UCSD-AML1 (cell line): Measurements from ENCODE around the gene UGT1A9.

Experiments used
- DNase-seq: peaks from one replicate; lab custom pipeline; 2025; ENCODE audit not compliant: unreplicated experiment; lab: John Stamatoyannopoulos, UW

The UGT1A9 gene

DNA sequence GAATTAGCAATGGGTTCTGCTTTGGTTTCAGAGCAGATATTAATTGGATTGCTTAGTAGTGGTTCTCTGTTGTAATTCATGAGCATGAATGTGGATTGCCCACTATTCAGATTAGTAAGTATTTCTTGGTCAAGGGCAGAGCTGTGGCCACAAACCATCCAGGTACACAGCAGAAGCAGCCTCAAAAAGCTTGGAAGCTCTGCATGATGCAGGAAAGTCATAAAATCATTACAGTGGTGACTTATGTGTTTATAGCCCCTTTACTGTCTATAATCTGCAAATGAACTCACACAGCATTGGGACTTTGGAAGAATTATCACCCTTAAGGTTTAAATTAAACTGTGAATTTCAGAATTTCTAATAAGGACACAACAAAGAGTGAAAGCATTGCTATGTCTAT lies 86.4 kb downstream of the UGT1A9 start:
- DNase-seq = no peak

DNA sequence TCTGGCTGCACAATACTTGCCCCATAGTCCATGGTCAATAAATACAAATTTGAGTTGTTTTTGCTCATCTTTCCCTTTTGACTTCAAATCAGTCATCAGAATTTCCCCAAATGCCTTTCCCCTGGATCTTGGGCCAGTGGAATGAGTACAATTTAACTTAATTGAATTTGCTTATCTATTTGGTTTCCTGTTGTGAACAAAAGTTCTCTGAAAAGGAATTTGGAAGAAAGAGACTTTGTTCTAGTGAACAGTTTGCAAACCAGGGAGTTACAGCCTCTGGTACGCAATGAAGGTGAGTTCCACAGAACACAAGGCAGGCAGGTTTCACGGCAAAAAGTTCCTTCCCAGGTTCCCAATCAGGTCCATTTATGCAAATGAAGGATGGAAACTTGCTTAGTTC lies 87.2 kb downstream of the UGT1A9 start:
- no peak for DNase-seq

DNA sequence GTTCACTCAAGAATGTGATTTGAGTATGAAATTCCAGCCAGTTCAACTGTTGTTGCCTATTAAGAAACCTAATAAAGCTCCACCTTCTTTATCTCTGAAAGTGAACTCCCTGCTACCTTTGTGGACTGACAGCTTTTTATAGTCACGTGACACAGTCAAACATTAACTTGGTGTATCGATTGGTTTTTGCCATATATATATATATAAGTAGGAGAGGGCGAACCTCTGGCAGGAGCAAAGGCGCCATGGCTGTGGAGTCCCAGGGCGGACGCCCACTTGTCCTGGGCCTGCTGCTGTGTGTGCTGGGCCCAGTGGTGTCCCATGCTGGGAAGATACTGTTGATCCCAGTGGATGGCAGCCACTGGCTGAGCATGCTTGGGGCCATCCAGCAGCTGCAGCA lies 88.3 kb downstream of the UGT1A9 start, which contains the start of gene UGT1A1:
Gene UGT1A1, plus strand, starts transcription at position 228 of the 400 bp plus-strand sequence. Its CDS starts 18 bp downstream, at position 246.
- DNase-seq = no peak

- no peak for DNase-seq
These were observed 89.5 kb downstream of the UGT1A9 start for GRCh38 chr2:233761040-233761769.

- DNase-seq = no peak
These were observed 92.6 kb downstream of the UGT1A9 start for GRCh38 chr2:233764264-233764663.

- DNase-seq = no peak
These were observed 93.1 kb downstream of the UGT1A9 start for GRCh38 chr2:233764761-233765160.

GRCh38 chr2:233766416-233766815 lies 94.7 kb downstream of the UGT1A9 start:
- no peak for DNase-seq

DNA sequence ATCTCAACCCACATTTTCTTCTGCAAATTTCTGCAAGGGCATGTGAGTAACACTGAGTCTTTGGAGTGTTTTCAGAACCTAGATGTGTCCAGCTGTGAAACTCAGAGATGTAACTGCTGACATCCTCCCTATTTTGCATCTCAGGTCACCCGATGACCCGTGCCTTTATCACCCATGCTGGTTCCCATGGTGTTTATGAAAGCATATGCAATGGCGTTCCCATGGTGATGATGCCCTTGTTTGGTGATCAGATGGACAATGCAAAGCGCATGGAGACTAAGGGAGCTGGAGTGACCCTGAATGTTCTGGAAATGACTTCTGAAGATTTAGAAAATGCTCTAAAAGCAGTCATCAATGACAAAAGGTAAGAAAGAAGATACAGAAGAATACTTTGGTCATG lies 96.4 kb downstream of the UGT1A9 start:
- no peak for DNase-seq

GRCh38 chr2:233769260-233769659 lies 97.6 kb downstream of the UGT1A9 start:
- DNase-seq = no peak

GRCh38 chr2:233772153-233772552 lies 100.5 kb downstream of the UGT1A9 start:
- no peak for DNase-seq

DNA sequence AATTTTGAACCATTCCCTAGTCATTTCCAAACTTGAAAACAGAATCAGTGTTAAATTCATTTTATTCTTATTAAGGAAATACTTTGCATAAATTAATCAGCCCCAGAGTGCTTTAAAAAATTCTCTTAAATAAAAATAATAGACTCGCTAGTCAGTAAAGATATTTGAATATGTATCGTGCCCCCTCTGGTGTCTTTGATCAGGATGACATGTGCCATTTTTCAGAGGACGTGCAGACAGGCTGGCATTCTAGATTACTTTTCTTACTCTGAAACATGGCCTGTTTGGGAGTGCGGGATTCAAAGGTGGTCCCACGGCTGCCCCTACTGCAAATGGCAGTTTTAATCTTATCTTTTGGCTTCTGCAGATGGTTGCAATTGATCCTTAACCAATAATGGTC lies 100.9 kb downstream of the UGT1A9 start:
- DNase-seq = no peak

DNA sequence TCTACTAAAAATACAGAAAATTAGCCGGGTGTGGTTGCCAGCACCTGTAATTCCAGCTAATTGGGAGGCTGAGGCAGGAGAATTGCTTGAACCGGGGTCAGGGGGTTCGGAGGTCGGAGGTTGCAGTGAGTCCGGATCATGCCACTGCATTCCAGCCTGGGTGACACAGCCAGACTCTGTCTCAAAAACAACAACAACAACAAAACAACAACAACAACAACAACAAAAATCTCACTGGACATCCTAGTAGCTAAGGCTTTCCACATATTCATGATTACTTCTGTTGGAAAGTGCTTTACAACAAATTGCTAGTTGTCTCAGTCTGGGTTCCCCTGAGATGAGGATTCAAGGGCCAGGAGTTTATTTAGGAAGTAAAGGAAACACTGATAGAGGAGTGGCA lies 102.2 kb downstream of the UGT1A9 start:
- DNase-seq = no peak

DNA sequence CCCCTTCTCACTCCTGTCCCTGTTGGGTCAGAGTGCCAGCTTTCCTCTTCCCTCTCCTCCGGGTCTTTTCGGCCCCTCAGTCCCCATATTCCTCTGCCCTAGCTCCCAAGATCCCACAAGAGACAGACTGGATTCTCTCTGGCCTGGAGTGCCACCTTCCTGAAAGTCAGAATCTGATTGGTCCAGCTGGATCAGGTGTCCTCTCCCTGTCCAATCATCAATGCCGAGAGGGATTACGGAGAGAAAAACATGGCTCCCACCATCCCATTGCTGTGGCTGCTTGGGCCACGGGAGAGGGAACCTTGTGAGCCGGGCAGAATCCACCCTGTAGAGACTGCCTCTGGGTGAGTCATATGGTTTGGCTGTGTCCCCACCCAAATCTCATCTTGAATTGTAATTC lies 103.7 kb downstream of the UGT1A9 start:
- no peak for DNase-seq

DNA sequence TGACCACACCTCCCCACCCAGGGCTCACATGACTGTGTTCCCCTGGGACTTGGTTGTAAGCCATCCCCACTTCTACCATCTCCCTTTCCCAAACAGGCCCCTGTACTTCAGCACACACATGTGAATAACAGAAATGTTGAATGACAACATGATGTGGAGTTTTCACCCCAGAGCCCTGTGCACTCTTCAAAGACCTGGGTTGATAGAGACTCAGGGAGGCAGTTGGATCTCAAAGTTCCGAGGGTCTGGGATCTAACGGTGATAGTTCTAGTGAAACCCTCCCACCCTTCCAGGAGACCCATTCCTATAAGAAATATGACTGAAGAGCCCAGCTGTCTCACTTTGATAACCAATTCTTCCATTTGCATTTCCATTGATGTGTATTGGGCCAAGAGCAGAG lies 106.3 kb downstream of the UGT1A9 start, which contains the start of gene MROH2A:
Gene MROH2A, plus strand, starts transcription at position 301 of the 400 bp plus-strand sequence. CDS start 1,029 bp downstream, outside the sequence.
- DNase-seq = no peak

DNA sequence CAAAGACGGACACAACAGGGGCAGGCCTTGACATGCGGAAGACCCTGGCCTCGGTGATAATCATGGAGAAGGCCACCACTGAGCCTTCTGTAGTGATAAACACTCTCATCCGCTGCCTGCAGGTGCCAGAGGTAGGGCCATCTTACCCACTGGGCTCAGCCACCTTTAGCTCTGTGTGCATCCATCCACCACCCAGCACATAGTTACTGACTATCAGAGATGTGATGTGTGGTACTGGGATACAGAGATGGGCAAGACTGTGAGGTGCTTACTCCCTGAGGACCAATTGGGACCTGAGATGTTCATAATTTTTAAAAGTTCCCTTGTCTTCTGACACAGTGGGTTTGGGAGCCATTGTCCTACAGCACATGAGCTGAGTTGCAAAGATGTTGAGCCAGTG lies 108.0 kb downstream of the UGT1A9 start:
- DNase-seq = no peak

DNA sequence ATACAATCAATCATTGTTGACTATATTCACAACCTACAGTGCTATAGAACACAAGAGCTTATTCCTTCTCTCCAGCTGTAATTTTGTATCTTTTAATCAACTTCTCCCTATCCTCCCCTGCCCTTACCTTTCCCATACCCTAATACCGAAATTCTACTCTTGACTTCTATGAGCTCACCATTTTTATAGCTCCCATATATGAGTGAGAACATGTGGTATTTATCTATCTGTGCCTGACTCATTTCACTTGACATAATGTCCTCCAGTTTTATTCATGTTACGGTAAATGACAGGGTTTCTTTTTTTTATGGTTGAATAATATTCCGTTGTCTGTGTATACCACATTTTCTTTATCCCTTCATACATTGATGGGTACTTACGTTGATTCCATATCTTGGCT lies 109.1 kb downstream of the UGT1A9 start:
- no peak for DNase-seq

GRCh38 chr2:233789554-233789953 lies 117.9 kb downstream of the UGT1A9 start:
- no peak for DNase-seq

DNA sequence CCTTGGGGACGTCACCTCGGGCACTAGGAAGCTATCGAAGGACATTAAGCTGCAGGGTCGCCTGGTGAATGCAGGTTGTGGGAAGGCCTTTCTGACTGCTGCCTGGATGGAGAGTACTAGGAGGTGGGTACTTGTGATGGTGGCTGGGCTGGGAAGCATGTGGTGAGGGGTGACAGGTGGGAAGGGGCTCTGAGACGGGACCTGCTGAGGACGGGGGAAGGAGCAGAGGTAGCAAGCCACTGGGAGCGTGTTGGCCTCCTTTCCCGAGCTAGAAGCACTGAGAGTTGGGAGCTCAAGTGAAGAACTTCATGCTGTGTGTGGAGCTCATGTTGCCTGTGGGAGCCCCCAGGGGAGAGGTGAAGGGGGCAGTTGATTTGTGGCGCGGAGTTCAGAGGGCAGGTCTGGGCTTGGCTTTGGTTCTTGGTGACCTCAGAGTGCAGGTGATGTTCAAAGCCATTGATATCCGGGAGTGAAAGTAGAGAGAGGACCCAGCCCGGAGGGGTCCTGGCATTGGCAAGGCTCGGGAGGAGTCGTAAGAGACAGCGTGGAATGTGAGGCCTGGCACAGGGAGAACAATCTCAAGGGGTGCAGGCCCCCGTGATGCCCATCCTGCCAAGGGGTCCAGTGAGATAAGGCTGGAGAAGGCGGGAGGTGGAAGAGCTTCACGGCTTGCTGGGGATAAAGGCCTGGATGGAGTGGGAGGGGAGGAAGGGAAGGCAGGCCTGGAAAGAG lies 119.6 kb downstream of the UGT1A9 start:
- DNase-seq = no peak

DNA sequence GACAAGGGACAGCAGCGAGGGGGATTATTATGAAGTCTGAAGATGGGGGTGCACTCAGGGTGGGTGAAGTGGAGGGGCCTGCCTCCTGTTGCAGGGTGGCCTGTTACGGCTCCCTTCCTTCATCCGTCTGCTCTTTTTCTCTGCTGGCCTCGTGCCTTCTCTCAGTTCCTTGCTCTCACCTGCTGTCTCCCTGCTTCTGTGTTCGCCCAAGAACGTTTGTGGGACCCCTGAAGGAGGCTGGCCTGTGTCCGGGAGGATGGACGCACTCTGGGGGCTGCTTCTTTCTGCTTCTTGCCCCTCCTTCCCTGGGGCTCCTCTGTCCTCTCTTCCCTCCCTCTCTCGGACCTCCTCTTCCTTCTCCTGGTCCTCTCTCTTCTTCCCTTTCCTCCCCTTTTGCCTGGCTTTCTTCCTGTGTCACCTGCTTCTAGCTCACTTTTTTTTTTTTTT lies 120.2 kb downstream of the UGT1A9 start:
- DNase-seq = no peak

- DNase-seq = no peak
These were observed 121.0 kb downstream of the UGT1A9 start for GRCh38 chr2:233792720-233793119.

- DNase-seq = no peak
These were observed 121.9 kb downstream of the UGT1A9 start for GRCh38 chr2:233793465-233794127.
